GM18505 (cell line): ENCODE measurements around the gene ZSCAN20.
A peak's percentile ranks its signal among the peaks of the same experiment; 100 is the strongest.

Experiments used
- ATAC-seq: cut with Tn5 transposase; IDR thresholded peaks from one replicate; pipeline ENCODE4 v1.9.1; 2021; ENCODE audit not compliant: unreplicated experiment
- POLR2A ChIP-seq: IDR thresholded peaks from 4 replicates; pipeline ENCODE4 v1.6.1; 2011; ENCODE audit warnings: borderline replicate concordance; ENCODE audit not compliant: insufficient read depth, insufficient read length; ENCODE audit errors: extremely low read depth

The ZSCAN20 gene

DNA sequence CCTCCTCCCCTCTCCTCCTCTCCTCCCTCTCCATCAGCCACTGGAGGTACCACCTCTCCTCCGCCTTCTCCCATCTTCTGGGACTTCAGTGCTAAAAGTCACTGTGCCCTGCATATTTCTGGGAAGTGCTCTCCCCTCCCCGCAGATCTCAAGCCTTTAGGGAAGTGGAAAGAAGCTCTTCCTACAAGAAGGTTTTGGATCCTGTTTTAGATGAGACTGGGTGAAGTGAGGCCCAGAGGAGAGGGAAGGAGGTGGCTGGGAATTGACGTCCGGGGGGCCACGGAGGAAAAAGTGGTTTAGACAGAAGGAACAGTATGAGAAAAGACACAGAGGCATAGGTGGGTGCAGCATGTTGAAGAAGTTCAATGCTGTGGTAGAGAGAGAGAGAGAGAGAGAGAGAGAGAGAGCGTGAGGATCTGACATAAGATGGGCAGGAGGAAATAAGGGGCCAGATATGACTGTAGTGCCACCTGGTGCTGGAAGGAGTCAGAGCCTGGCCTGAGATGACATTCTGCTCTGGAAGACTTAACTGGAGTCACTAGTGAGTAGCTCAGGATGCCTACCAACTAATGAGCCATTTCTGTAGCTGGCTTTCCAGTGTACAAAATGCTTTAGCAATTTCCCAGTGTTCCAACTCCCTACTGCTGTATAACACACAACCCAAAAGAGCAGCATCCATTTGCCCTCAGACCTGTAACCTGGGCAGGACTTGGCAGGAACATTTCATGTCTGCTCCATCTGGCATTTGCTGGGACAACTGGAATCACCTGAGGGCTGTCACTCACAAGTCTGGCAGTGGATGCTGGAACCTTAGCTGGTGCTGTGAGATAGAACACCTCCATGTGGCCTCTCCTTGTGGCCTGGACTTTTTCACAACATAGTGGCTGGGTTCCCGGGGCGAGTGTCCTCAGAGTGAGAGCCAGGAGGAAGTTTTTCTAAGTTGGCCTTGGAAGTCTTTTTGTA, 16.6 kb upstream of the ZSCAN20 start:
- ATAC-seq: no peak
- no peak for TF ChIP-seq POLR2A

DNA sequence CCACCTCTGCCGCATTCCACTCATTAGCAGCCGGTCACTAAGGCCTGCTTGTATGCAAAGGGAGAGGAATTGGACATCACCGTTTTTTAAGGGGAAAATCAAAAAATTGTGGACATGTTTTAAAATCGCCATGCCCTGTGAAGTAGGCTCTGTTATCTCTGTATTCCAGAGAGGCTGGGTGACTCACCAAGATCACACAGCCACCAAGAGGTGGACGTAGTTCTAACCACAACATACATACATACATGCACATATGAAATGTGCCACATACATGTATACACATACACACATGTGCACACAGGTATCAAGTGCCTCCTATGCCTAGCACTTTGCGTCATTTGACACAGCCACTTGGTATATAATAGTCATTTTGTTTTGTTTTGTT, 16.0 kb upstream of the ZSCAN20 start:
- ATAC-seq: no peak
- TF ChIP-seq POLR2A: no peak

DNA sequence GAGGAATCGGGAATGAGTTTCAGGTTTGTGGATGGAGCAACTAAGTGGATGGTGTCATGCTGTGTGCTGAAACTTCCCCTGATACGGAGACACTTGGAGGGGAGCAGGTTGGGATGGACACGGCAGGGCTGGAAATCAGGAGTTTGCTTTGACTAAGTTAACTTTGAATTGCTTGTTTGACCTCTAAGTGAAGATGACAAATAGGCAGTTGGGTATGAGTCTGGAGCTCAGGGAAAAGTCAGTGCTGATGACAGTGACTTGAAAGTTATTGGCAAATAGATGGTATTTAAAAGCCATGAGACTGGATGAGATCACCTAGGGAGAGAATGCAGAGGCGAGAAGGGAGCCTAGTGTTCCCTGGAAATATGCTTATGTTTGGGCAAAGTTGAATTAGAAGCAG, 12.8 kb upstream of the ZSCAN20 start:
- no peak for TF ChIP-seq POLR2A

DNA sequence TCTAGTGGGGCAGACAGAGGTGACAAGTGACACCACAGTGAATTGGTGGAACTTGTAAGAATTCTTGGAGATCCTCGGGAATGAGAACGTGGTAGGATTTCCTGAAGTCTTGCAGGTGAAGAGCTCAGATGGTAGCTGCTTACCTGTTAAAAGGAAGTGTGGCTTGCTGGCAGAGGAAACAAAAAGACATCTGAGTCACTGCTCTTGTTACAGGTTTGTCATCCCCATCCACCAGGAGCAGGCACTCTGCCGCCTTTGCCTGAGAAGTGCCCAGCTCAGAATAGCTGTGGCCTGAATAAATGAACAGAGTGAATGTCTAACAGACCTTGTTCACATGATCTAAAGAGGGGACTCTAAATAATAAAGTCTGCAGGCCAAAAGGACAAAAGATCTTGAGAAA, 12.3 kb upstream of the ZSCAN20 start:
- no peak for ATAC-seq
- no peak for TF ChIP-seq POLR2A

More for the DNA sequence above, 12.8 kb upstream of the ZSCAN20 start:
- ATAC-seq: no peak

DNA sequence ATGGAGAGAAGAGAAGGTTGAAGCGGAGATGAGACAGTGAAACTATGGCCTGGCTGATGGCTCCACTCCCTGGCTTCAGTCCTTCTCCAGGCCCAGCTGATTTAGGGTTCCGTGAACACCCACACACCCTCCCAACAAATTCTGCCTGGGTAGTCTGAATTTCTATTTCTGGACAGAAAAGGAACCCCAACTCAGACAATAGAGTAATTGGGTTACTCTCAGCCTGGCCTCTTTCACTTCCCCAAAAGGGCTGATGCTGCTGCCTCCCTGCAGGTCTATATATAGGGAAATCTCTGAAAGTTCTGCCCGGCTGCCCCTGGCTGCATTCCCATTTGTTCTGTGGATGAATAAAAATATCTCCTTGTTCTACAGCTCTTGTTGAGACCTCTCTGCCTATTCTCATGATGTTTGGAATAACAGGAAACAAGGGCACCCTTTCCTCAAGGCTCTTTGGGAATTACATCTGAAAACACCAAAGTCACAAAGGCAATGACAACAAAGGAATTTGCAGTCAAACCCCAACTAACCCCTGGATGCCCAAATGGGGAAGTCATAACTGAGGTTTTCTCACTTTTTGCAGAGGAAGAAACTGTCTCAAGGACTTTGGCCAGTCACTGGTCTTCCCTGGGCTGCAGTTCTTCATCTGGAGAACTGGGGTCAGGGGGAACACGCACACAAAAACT, 11.4 kb upstream of the ZSCAN20 start:
- ATAC-seq: peak; percentile 74

DNA sequence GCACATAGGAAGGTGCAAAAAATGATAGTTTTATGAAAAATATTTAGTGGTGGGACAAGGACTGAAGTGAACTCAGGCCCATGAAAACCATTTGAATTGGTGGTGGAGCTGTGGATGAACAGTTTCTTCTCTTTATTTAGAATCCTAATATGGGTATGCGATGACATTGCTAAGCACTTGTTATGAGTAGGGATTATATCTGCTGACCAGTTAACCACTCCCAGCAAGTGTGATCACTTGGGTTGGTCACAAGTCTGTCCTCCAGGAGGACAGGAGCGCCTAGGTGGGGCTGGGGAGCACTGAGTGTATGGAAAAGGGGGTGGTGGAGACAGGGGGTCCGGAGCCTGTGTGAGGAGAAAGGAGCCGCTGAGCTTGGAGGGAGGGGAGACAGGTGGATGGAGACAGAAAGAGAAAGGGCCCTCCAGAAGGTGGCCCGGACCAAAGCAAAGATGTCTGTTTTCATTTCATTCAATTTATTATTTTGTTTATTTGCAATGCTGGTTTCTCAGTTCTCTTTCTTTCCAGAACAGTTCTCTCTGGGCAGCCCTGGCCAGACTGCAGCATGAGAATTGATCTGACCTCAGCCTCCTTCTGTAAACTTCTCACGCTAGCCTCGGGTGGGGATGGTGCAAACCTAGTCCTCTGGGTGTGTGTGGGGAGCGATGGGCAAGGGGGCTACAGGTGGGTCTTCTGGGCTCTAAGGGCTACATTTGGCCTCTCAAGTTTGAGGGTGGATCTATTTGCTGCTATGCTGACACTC, 9.9 kb upstream of the ZSCAN20 start:
- ATAC-seq: no peak
- TF ChIP-seq POLR2A: no peak

More for the DNA sequence above, 11.4 kb upstream of the ZSCAN20 start:
- no peak for TF ChIP-seq POLR2A

DNA sequence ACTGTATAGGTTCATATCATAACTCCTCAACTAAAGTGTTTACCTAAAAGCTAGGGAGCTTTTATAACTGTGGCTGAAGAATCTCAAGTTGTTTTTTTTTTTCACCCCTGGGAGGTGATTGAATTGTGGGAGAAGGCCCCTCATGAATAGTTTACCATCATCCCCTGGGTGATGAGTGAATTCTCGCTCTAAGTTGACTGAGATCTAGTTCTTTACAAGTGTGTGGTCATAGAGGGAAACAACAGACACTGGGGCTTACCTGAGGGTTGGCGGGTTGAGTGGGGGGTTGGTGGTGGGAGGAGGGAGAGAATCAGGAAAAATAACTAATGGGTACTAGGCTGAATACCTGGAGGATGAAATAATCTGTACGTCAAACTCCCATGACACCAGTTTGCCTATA, 7.9 kb upstream of the ZSCAN20 start:
- TF ChIP-seq POLR2A: no peak
- ATAC-seq: no peak

DNA sequence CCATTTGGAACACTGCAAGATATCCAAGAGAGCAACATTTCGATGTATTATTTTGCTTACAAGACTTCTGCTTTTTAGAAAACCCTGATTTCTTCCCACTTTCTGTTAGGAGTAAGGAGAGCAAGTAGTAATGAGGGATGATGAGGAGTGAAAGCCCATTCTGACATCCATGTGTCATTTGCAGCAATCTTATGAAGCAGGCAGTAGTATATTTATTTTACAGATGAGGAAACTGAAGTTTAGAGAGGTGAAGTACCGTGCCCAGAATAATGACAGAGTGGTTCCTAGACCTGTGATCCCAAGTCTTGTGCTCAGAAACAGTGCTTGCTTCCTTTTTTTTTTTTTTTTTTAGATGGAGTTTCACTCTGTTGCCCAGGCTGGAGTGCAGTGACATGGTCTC, 7.1 kb upstream of the ZSCAN20 start:
- TF ChIP-seq POLR2A: no peak
- no peak for ATAC-seq

GRCh38 chr1:33466159-33466558, 6.3 kb upstream of the ZSCAN20 start:
- ATAC-seq: no peak
- no peak for TF ChIP-seq POLR2A

DNA sequence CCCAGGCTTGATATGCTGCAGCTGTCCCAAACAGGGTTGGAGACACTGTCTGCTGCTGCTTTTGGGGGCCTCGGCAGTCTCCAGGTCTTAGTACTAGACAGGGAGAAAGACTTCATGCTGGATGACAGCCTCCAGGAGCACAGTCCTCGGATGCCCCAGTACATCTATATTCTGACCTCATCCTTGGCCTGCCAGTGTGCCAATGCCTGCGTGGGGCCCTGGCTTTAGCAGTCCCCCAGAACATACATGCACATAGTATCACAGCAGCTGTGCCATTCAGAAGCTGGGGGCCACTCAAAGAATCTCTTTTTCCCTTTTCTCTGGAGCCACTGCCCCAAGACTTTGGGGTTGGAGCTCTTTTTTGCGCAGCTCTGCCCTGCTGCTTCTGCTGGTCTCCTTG, 4.4 kb upstream of the ZSCAN20 start:
- no peak for TF ChIP-seq POLR2A
- no peak for ATAC-seq

DNA sequence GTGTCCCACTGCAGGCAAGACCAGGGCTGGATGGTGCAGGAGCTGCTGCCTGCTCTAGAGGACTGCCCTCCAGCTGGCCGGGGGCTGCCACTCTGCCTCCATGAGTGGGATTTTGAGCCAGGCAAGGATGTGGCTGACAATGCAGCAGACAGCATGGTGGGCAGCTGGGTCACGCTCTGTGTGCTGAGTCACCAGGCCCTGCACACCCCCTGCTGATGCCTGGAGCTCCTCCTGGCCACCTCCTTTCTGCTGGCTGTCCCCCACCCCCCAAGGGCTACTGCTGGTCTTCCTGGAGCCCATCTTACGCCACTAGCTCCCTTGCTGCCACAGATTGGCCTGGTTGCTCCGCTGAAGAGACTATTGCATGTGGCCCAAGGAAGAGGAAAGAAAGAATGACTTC, 3.9 kb upstream of the ZSCAN20 start:
- ATAC-seq: no peak
- no peak for TF ChIP-seq POLR2A

DNA sequence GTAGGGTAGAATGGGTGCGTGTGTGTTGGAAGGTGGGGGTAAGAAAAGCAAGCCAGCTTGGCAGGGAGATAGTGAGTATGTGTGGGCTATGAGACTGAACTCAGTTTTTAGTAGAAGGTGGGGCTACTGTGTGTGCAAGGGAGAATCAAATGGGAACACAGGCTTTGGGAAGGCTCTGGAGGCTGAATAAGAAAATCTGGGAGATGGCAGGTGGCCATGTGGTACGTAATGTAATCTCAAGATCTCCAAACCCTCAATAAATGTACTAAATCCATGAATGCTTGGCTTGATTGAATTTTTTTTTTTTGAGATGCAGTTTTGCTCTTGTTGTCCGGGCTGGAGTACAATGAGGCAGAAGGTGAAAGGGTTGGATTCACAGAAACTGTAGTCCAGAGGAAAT, 3.5 kb upstream of the ZSCAN20 start:
- ATAC-seq: no peak
- TF ChIP-seq POLR2A: no peak

- ATAC-seq: no peak
- TF ChIP-seq POLR2A: no peak
These were observed 2.8 kb upstream of the ZSCAN20 start for GRCh38 chr1:33469691-33470090.

DNA sequence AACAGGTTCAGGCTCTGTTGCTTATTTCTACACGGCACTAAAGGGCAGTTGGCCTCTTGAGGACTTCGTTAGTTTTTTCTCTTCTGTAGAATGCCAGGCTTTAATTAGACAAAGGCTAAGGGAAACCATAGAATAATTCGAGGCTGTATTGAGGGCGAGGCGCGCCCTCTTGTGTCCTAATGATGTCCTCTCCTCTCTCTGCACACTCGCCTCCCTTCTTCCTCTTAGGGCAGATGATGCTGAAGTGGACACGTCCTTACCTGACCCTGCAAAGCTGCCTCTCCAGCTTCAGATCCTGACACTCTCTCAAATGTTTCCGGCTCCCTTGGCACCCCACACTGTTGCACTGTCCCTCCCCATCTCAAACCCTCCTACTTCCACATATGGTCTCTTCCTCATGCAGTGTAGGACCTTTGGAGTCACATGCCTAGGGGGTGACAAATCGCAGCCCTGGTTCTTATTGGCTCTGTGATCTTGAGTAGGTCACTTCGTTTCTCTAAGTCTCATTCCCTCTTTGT, 1.9 kb upstream of the ZSCAN20 start:
- TF ChIP-seq POLR2A: no peak
- ATAC-seq: no peak

DNA sequence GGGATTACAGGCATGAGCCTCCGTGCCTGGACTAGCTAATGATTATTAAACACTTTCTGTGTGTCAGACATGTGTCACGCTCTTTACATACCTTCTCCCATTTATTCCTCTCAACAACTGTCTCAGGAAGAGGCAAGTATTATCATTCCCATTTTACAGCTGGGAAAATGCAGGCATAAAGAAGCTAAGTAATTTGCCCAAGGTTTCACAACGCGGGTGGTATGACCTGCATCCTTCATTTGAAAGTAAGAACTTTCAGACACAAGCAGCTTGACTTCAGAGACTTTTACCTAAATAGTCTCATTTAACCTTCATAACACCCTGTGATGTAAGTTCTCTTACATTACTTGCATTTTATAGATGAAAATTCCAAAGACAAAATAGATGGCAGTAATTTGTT, 1.0 kb upstream of the ZSCAN20 start:
- no peak for TF ChIP-seq POLR2A
- ATAC-seq: no peak
